Measurements from ENCODE around the gene CDC42BPG.

DNA sequence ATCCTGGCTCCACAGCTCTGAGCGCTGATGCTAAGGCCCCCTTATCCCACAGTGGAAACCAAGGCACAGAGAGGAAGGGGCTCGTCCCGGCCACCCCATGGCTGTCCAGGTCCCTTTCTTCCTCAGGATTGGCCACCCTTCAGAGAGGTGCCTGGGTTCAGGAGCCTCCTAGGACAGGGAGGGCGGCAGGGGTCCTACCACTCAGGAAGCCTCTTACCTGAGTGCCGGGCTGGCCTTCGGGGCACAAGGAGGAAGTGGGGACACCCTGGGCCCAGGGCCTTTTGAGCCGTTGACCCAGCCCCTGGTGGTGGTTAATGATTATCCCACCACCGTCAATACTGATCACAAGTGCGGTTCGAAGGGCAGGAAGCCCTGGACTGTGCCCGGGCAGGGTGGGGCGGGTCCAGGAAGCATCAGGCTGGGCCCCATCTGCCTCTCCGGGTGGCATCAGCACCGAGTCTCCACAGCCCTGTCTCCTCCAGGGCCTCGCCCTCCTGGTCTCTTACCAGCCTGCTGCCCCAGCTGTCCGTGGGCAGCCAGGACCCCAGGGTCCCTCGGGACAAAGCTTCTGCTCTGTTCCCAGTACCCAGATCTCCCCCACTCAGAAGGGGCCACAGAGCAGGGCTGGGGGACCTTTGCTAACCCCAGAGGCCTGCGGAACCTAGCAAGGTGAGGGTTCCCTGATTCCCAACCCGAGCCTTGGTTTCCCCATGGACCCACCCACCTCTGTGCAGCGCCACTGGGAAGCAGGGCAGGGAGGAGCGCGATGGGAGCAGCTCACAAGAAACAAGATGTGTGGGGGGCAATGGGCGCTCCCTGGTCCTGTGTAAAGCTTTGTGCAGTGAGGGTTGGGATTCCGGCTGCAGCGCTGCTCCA, 49.0 kb upstream of the CDC42BPG start:
- TF ChIP-seq, protein P1, sequence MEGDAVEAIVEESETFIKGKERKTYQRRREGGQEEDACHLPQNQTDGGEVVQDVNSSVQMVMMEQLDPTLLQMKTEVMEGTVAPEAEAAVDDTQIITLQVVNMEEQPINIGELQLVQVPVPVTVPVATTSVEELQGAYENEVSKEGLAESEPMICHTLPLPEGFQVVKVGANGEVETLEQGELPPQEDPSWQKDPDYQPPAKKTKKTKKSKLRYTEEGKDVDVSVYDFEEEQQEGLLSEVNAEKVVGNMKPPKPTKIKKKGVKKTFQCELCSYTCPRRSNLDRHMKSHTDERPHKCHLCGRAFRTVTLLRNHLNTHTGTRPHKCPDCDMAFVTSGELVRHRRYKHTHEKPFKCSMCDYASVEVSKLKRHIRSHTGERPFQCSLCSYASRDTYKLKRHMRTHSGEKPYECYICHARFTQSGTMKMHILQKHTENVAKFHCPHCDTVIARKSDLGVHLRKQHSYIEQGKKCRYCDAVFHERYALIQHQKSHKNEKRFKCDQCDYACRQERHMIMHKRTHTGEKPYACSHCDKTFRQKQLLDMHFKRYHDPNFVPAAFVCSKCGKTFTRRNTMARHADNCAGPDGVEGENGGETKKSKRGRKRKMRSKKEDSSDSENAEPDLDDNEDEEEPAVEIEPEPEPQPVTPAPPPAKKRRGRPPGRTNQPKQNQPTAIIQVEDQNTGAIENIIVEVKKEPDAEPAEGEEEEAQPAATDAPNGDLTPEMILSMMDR (IDR thresholded peaks at IDR 0.05) = peak in 5 of 7 experiments; percentile 12 to 66 (median 57)
- peak; percentile 47 to 84 (median 74) for TF ChIP-seq POLR2A (IDR thresholded peaks at IDR 0.05)

Measured in body of pancreas (tissue), 4 donors.